Activated naive CD4-positive, alpha-beta T cell (primary cell): ENCODE results near the gene WWOX.
A peak's percentile ranks its signal among the peaks of the same experiment; 100 is the strongest.

Experiments
- DNase-seq, 4 experiments: peaks; one replicate each; lab custom pipeline; 2025; lab: John Stamatoyannopoulos, UW

Gene WWOX

DNA sequence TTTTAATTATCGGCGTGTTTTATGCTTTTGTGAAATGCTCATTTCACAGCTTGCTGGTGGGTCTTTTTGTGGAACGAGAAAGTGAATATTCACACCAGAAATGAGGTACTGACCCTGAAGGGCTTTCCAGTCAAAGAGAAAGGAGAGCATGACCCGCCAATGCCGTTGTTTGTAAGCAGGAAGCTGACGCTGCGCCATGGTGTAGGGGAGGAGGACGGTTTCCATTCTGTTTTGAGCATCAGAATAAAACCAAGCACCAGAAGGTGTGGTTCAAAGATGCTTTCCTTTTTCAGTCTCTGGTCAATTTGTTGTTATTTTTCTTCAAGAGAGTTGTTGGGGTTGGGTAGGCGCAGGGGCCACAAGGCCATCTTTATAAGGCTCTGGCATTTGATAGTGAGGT, 669.3 kb downstream of the WWOX start:
- no peak for DNase-seq

DNA sequence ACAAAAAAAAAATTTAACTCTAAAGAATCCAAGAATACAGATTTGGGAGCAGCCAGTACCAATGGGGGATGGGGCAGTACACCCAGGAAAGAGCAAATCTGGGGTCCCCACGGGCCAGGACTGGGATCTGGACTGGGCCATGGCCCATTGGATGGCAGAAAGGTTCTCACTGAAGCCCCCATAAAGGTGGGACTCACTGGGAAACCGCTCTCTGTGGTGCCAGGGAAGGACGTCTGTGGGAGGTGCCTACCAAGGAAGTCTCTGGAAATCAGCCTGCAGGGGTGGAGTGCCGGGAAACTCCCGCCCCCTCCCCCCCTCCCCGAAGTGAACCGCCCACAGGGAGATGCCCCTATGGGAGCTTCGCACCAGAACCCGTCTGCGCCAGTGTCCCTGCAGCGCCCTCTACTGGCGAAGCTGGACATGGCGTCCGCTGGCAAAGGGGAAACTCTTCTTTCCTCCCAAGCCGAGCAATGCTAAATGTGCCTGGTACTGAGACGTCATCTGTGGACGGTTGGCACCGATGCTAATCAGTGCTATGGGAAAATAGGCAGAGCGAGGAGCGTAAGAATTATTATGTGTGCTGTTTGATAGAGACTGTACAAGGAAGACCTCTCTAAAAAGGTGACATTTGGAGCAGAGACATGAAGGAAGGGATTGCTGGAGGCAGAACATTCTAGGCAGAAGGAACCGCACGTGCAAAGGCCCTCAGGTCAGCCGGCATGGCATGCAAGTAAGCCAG, 671.1 kb downstream of the WWOX start:
- DNase-seq, result peak; percentile 41 to 77 (median 54)

DNA sequence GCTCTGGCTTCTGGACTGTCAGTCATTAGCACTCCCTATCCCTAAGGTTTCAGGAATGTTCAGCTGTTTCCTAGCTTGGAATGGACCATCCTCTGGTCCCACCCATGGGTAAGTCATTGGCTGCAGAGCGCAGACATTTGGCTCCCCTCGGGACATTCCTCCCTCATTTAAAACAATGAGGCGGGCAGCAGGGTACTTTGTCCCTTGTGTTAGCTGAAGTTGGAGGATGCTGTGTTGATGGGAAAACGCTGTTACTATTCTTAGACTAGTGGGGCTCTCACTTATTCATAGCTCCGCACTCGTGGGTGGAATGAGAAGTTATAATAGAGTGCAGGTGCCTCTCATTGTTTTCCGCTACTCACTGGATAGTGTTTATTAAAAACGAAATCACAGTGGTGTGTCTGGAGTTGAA, 673.8 kb downstream of the WWOX start:
- DNase-seq, result no peak

DNA sequence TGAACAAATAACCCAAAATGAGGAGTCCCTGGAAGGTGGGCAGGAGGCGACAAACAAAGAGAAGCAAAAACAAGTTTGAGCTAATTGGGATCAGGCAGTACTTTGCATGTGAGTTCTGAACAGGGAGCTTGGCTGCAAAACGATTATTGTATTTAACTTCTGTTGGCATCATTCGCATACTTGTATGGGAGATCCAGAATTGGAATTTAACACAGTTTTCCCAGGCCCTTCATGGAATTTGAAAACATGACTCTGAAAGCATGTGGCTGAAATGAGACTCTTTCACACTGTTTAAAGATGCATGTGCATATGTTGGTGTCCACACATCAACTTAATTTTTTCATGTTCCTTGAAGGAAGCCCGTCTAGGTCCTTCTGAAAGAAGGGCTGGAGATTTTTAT, 674.3 kb downstream of the WWOX start:
- DNase-seq, result no peak

DNA sequence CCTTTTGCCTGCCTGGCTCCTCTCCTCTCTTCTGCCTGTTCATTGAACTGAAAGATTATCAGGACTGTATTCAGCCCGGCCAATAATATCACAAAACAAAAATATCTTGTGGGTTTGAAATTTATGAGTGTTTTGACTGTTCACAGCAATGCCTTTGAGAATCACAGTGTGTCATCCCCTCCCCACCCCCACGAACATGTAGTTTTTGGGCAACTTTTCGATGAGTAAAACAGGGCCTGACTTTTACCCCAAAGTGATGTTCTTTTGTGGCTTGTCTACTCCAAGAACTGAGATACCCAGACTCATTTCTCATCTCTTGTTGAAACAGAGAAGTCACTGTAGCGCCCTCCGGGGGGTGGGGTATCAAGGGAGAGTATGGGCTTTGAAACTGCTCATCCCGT, 675.7 kb downstream of the WWOX start:
- no peak for DNase-seq

DNA sequence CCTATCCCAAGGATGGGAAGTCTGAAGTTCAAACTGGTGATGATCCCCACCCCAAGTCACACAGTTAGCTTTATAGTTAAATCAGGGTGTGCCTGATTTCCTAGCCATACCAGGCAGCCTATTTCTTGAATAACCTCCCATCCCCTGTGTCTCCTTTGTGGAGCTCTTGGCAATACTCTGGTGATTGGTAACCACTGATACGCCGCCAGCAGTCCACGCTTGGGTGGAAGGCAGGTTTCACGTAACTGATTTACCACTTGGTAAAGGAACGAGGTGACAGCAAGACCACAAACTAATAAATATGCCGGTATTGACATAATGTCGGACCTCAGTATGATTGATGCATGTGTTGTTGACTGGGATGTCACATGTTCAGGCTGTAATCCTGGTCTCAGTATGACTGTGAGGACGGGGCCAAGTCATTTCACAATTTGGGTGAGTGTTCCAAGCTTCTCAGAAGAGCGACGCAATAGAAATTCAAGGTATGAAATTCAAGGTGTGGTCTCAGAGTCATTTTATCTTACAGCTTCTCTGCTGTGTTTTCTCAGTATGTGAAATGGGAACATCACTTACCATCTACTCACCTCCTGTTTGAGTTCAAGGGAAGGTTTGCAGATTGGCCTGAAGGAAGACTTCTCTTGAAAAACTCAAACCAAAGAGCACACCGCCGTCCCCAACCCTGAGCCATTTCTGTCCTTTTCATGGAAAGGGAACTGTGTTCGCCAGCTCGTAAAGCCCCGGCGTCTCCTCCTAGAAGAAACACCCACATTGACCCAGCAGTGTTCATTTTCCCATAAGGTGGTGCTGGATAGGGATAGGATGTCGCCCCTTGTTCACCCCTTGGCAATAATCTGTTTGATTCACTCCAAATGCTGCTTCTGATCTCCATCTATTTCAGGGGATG, 678.9 kb downstream of the WWOX start:
- DNase-seq, result no peak

DNA sequence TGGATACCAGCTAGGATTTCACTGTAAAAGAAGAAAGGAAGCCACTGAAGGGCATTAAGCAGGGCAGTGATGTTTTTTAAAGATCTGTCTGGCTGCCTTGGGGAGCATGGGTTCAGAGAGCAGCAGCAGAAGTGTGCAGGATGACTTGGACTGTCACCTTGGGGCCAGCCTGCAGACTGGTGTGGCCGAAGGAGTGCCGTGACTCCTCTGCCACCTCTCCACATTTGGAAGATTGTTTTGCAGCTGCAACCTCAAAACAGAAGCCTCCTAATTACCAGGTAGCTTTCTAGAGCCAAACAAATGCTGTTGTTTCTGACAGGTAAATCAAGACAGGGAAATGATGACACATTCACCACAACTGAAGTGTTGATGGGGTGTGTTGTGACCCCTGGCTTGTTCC, 681.4 kb downstream of the WWOX start:
- no peak for DNase-seq

DNA sequence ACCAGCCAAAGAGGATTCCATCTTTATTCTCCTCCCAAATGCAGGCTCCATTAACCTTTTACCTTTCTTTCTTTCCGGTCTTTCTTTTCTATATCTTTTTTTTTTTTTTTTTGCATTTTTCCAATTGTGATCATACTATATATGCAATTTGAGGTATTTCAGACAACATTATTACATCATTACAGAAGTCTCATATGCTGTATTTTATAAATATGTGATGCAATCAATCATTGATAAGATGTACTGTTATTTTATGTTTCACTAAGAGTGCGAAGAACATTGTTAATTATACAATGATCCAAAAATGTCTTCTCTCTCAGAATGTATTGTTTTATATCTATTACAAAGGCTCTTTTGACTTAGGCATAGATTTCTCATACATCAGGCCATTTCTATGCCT, 683.1 kb downstream of the WWOX start:
- no peak for DNase-seq

DNA sequence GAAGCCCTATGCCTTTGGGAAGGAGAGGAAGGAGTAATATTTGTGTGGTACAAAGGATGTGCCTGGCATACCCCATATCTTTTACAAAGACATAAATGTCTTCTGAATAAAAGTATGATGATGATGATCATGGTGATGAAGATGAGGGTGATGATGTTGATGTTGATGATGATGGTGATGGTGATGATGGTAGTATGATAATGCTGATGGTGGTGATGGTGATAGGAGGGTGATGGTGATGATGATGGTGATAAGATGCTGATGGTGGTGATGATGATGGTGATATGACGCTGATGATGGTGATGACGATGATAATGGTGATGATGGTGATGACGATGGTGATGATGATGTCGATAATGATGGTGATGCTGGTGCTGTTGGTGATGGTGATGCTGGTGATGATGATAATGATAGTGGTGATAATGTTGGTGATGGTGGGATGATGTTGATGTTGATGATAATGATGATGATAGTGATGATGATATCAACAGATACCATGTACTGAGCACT, 684.2 kb downstream of the WWOX start:
- no peak for DNase-seq

DNA sequence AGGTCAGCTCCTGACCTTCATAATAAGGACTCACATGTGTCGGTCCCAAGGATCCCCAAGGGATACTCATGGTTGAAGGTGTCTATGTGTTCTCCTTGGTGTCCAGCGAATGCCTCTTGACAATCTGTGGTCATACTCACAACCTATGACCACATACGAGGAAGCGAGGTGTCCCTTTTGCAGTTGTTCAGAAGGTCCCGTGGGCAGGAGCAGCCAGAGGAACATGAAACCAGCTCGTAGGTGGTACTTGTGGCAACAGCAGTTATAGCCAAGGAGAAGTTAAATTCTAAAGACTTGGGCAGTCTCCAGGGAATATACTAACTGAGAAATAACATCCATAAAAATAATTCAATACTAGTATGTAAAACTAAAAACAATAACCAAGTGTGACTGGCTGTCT, 685.3 kb downstream of the WWOX start:
- no peak for DNase-seq

DNA sequence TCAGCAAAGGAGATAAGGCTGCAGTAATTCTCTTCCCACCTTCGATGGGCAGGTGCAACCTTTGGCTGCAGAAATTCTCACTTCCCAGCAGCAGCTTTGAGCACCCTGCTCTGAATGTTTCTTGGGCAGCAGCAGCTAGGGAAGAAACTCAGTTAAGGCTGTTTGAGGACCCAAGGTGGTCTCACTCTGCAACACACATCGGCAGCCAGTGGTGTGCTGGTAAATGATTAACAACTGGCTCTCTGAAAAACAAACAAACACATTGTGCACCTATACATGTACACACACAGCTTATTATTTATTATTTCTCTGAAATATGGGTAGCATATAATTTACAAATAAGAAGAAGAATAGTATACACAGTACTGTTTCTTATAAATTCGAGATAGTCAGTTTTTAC, 685.8 kb downstream of the WWOX start:
- DNase-seq, result no peak

DNA sequence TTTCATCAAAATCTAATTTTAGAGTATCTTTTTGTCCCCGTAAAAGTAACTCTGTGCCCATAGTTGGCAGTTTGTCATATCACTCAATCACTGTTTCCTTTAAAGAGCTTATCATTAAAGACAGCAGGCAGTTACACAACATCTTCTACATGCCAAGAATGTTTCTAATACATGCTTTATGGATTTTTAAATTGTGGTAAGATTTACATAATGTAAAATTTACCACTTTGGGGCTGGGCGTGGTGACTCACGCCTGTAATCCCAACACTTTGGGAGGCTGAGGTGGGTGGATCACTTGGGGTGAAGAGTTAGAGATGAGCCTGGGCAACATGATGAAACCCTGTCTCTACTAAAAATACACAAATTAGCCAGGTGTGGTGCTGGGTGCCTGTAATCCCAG, 687.2 kb downstream of the WWOX start:
- DNase-seq, result no peak

DNA sequence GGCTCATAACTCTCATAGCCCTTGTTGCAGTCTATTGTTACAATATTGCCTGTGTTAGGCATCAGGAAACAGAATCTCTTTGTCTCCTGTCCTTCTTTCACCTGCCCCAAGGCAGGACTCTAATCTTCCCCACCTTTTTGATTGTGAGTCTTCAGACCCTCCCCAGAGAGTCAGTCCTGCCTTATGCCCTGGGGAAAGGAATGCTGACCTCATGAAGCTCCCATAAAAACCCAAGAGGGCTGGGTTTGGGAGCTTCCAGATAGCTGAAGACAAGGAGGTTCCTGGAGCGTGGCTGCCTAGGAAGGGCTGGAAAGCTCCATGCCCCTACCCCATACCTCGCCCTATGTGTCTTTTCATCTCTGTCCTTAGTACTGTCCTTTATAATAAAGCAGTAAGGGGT, 688.8 kb downstream of the WWOX start:
- no peak for DNase-seq

DNA sequence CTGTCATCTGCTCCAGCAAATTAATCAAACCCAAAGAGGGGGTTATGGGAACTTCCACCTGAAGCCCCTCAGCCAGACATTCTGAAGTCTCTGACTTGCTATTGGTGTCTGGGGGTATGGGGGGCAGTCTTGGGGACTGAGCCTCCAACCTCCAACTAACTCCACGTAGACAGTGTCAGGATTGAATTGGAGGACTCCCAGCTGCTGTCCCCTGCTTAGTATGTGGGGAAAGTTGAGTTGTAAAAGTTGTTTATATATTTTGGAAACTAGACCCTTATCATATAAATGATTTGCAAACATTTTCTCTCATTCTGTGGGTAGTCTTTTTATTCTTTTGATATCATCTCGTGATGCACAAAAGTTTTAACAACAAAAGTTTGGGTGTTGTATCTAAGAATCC, 689.2 kb downstream of the WWOX start:
- DNase-seq, result no peak

DNA sequence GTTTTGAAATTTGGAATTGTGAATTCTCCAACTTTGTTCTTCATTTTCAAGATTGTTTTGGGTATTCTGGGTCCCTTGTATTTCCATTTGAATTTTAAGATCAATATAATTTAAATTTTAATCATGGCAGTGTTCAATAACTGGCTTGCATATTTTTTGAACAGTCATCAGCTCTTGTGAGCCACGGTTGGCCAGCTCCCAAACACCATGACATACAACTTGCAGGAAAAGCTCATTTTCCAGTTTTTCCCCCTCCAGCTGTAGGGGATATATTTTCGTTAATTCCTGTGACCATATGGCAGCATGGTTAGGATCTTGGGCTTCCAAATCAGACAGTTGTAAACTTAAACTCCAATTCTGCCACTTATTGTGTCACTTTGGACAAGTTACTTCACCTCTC, 690.1 kb downstream of the WWOX start:
- no peak for DNase-seq

DNA sequence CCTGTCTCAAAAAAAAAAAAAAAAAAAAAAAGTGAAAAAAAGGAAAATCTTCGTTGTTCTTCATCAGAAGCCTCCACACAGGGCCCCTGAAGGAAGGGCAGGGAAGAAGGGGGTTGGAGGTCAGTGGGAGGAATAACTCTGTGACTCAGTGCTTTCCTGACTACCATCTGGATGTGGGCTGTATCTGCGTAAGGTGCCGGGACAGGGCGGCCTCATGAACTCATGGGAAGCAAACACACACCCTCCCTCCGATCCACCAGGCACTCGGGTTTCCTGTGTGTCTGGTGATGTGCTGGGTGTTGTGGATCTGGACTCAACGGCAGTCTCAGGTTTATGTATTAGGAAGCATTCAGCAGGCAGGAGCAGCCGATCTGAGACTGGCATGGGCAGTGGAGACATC, 691.6 kb downstream of the WWOX start:
- DNase-seq, result no peak

DNA sequence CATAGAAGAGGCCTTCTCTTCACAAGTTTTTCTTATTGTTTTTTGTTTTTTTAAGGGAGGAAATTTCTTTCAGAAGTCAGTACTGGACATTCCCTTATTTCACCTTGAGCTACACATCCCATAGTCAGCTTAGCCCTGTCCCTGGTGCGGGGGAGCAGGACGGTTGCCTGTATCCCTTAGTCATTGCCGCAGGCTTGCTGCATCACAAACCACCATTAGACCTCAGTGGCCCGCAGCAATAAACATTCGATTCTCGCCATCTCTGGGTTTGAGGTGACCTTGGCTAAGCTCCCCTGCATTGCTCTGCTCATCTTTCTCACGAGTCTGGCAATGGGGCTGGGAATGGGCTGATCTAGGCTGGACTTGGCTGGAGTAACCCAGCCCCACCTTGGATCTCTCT, 692.5 kb downstream of the WWOX start:
- no peak for DNase-seq

DNA sequence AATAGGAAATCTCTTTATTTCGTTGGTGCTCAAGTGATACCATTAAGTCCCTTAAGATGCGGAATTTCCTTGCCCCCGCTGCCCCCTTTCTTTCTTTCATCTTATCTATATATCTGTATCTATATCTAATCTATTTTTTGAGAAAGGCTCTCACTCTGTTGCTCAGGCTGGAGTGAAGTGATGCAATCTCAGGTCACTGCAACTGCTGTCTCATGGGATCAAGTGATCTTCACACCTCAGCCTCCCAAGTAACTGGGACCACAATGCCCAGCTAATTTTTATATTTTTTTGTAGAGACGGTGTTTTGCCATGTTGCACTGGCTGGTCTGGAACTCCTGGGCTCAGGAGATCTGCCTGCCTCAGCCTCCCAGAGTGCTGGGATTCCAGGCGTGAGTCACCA, 693.5 kb downstream of the WWOX start:
- DNase-seq, result no peak

DNA sequence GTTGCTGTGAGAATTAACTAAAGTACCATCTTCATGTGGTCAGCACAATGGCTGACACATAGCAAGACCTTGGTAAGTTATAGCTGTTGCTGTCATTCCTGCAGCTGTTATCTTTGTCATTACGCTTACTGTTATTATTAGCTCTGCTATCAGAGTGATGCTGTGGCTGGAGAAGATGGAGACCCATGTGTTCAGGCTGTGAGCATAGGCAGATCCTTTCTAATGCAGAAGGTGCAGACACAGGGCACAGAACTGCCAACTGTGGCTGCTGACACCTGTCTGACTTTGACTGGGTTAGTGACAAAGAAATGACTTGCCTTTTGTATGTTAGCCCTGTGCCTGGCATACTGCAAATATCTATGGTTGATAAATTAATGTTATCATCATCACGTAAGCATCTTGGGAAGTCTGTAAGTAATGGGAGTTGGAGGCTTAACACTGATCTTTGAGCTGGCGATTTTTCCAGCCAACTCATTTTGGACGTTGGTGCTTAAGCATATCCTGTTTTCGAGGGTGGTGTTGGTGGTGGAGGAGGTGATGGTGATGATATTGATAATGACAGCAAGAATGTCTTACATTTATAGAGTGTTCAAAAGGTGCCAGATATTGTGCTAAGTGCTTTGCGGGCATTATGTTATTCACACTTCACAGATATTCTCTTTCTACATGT, 695.3 kb downstream of the WWOX start:
- DNase-seq, result no peak

DNA sequence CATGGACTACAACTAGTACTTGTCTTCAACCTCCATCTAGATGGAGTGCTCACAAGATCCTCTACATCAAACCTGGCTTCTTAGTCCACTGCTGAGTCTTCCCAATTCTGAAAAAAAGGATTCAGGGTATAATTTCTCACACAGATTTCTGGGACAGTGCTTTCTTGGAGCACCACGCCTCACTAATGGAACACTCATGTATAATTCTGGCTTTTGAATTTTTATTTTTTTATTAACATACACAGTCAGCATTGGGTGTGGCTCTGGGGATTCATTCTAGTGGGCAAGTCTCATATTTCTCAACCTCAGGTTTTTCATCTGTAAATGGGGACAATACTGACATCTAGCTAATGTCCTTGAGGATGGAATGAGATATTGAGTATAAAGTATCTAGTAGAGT, 696.0 kb downstream of the WWOX start:
- no peak for DNase-seq

DNA sequence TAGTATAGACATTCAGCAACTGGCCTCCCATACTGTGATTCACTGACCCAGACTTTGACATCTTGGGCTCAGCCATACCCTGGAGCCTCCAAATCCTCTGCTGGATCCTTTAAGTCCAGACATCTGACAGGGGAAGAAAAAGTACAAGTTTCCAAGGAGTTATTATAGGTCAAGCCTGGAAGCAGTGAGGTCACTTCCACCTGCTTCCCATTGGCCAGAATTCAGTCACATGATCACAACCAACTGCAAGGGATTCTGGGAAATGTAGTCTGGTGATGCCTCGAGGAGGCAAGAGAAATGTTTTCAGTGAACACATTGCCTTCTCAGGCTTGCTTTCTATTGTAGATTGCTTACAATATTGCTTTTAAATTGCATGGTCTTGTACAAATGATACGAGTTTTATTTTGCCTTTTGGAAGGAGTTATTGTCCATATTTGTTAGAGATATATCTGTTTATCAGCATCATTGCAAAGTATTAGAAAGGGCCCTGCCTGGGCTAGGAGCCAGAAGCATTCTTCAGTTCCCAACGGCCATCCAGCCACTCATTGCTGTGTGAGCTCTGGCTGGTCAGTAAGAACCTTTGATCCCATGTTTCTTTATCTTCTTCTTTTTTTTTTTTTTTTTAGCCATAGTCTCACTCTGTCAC, 696.9 kb downstream of the WWOX start:
- DNase-seq, result no peak

DNA sequence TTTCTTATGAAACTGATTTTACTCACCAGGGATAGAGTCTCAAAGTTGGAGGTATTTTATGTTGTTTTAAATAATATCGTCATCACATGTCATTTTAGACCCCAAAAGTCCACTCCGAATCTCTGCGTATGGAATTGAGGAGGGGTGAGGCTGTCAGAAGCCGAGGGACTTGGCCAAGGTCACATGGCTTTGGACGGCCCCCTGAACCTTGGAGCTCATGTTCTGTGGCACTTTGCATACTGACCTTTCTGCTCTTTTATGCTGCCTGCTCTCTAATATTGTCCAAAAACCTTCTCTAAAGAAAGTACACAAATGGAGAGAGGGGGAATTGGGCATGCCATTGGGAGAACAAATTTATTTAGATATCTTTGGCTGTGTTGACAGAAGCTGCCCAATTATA, 700.0 kb downstream of the WWOX start:
- DNase-seq, result no peak
